ENCODE data around the gene PGGHG.

Gene PGGHG

GRCh38 chr11:303363-303762, 14.4 kb downstream of the PGGHG start:
- no peaks in the 10 kb centered on the region for H3K9me3 ChIP-seq (ENCODE audit: control insufficient read depth, low read length)
- no peak for TF ChIP-seq CTCF (IDR thresholded peaks at IDR 0.05)
- H3K9ac ChIP-seq: no peak overlapping the region
- no peaks in the 10 kb centered on the region for H3K79me2 ChIP-seq
- H3K36me3 ChIP-seq (ENCODE audit: control insufficient read depth, insufficient read depth, low read length): no peaks in the 10 kb centered on the region
- H3K4me1 ChIP-seq: peaks cover 3% of the 10 kb centered on the region
- no peaks in the 10 kb centered on the region for H3K27me3 ChIP-seq (ENCODE audit: control insufficient read depth, insufficient read depth, low read length)
- no peak overlapping the region for H3K4me2 ChIP-seq (ENCODE audit: low read length)
- no peak overlapping the region for H2AFZ ChIP-seq
- H3K4me3 ChIP-seq (ENCODE audit: low read depth, low read length): no peak overlapping the region
- H3K27ac ChIP-seq: no peak overlapping the region

- Histone ChIP-seq H3K27ac (no peak overlapping the region), H3K9ac (no peak overlapping the region), H3K4me1 (peaks cover 4% of the 10 kb centered on the region), H3K27me3 (ENCODE audit: control insufficient read depth, insufficient read depth, low read length) (no peaks in the 10 kb centered on the region), H3K9me3 (ENCODE audit: control insufficient read depth, low read length) (no peaks in the 10 kb centered on the region), H3K4me3 (ENCODE audit: low read depth, low read length) (no peak overlapping the region), H3K4me2 (ENCODE audit: low read length) (no peak overlapping the region), H3K79me2 (no peaks in the 10 kb centered on the region), H3K36me3 (ENCODE audit: control insufficient read depth, insufficient read depth, low read length) (no peaks in the 10 kb centered on the region), H2AFZ (no peak overlapping the region)
- no peak for TF ChIP-seq CTCF (IDR thresholded peaks at IDR 0.05)
Measured at GRCh38 chr11:304061-304506, 15.2 kb downstream of the PGGHG start.

GRCh38 chr11:304915-305843, 16.3 kb downstream of the PGGHG start:
- Histone ChIP-seq H2AFZ (no peak overlapping the region), H3K4me3 (ENCODE audit: low read depth, low read length) (no peak overlapping the region), H3K4me1 (peaks cover 9% of the 10 kb centered on the region), H3K9ac (no peak overlapping the region), H3K4me2 (ENCODE audit: low read length) (no peak overlapping the region), H3K27me3 (ENCODE audit: control insufficient read depth, insufficient read depth, low read length) (no peaks in the 10 kb centered on the region), H3K27ac (no peak overlapping the region), H3K36me3 (ENCODE audit: control insufficient read depth, insufficient read depth, low read length) (no peaks in the 10 kb centered on the region), H3K79me2 (no peaks in the 10 kb centered on the region), H3K9me3 (ENCODE audit: control insufficient read depth, low read length) (no peaks in the 10 kb centered on the region)
- peak; percentile 58 for TF ChIP-seq CTCF (IDR thresholded peaks at IDR 0.05)

GRCh38 chr11:305844-306211, 16.9 kb downstream of the PGGHG start:
- TF ChIP-seq CTCF (IDR thresholded peaks at IDR 0.05): no peak
- H2AFZ ChIP-seq: no peak overlapping the region
- H3K4me1 ChIP-seq: peaks cover 9% of the 10 kb centered on the region
- no peaks in the 10 kb centered on the region for H3K27me3 ChIP-seq (ENCODE audit: control insufficient read depth, insufficient read depth, low read length)
- H3K27ac ChIP-seq: peak overlapping the region; percentile 4
- no peak overlapping the region for H3K4me3 ChIP-seq (ENCODE audit: low read depth, low read length)
- H3K36me3 ChIP-seq (ENCODE audit: control insufficient read depth, insufficient read depth, low read length): no peaks in the 10 kb centered on the region
- no peaks in the 10 kb centered on the region for H3K9me3 ChIP-seq (ENCODE audit: control insufficient read depth, low read length)
- no peak overlapping the region for H3K9ac ChIP-seq
- no peak overlapping the region for H3K4me2 ChIP-seq (ENCODE audit: low read length)
- H3K79me2 ChIP-seq: no peaks in the 10 kb centered on the region

Measured in parathyroid adenoma (tissue), 2 donors.